ENCODE results near the gene RPUSD2.

RPUSD2 gene

DNA sequence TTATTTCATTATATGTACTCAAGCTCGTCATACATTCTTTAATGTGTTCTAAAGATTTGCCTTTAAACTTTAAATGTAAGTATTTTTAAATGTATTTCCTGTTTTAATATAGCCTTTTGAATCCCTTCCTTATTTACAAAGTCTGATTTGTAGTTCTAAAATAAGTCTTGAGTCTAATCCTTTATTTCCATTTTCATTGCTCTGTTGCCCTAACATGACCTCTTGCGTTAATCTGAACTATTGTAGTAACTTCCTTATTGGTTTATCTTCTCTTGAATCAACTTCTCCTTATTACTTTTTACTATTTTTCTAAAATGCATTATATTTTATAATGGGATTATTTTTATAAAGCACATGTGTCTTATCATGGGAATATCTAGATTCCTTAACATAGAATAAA is 48.9 kb downstream of the RPUSD2 start:
- no peak overlapping the region for H3K4me3 ChIP-seq
- no peaks in the 10 kb centered on the region for H3K9me3 ChIP-seq (ENCODE audit: low read depth, low read length)
- no peak overlapping the region for H3K9ac ChIP-seq (ENCODE audit: insufficient read length)
- no peak for DNase-seq (ENCODE audit: low read depth, low spot score)
- TF ChIP-seq EZH2 (IDR thresholded peaks at IDR 0.05) (no peak), FOXP2 (optimal IDR thresholded peaks at IDR 0.05; ENCODE audit: control extremely low read depth, extremely low read length, insufficient read depth) (no peak), POLR2AphosphoS5 (IDR thresholded peaks at IDR 0.05; ENCODE audit: borderline replicate concordance, low read depth, low read length) (no peak)
- no peak overlapping the region for H3K27ac ChIP-seq
- H3K36me3 ChIP-seq (ENCODE audit: insufficient read depth, low read length): peaks cover 39% of the 10 kb centered on the region

DNA sequence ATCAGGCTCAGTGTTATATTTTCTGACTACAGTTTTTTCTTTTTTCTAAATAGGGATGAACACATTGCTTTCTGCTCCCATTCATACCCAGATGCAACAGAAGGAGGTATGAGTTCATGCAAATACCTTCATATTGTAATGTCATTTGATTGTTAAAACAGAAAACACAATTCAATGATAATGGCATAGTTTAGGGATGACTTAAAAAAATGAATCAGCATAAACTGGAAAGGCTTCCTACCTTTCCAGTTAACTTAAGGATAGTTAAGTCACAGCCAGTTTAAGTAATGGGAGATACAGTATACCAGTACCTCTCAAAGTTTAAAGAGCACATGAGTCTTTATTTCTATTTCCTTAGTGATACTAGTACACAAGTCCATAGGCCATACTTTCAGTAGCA is 49.8 kb downstream of the RPUSD2 start:
- TF ChIP-seq POLR2AphosphoS5 (IDR thresholded peaks at IDR 0.05; ENCODE audit: borderline replicate concordance, low read depth, low read length) (no peak), FOXP2 (optimal IDR thresholded peaks at IDR 0.05; ENCODE audit: control extremely low read depth, extremely low read length, insufficient read depth) (no peak), EZH2 (IDR thresholded peaks at IDR 0.05) (no peak)
- DNase-seq (ENCODE audit: low read depth, low spot score): no peak
- Histone ChIP-seq H3K36me3 (ENCODE audit: insufficient read depth, low read length) (peaks cover 36% of the 10 kb centered on the region), H3K4me3 (no peak overlapping the region), H3K27ac (no peak overlapping the region), H3K9me3 (ENCODE audit: low read depth, low read length) (no peaks in the 10 kb centered on the region), H3K9ac (ENCODE audit: insufficient read length) (no peak overlapping the region)

DNA sequence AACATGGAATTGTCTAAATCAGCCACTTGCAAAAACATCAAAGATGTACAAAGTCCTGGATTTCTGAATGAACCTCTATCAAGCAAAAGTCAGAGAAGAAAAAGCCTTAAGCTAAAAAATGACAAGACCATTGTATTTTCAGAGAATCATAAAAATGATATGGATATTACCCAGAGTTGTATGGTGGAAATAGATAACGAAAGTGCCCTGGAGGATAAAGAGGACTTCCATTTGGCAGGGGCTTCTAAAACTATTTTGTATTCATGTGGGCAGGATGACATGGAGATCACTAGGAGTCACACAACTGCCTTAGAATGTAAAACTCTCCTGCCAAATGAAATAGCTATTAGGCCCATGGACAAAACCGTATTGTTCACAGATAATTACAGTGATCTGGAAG is 54.3 kb downstream of the RPUSD2 start:
- H3K27ac ChIP-seq: no peak overlapping the region
- no peak overlapping the region for H3K9ac ChIP-seq (ENCODE audit: insufficient read length)
- H3K4me3 ChIP-seq: no peak overlapping the region
- peaks cover 36% of the 10 kb centered on the region for H3K36me3 ChIP-seq (ENCODE audit: insufficient read depth, low read length)
- no peak for TF ChIP-seq POLR2AphosphoS5 (IDR thresholded peaks at IDR 0.05; ENCODE audit: borderline replicate concordance, low read depth, low read length)
- no peak for TF ChIP-seq EZH2 (IDR thresholded peaks at IDR 0.05)
- TF ChIP-seq FOXP2 (optimal IDR thresholded peaks at IDR 0.05; ENCODE audit: control extremely low read depth, extremely low read length, insufficient read depth): no peak
- DNase-seq (ENCODE audit: low read depth, low spot score): no peak
- H3K9me3 ChIP-seq (ENCODE audit: low read depth, low read length): no peaks in the 10 kb centered on the region

Data from SK-N-MC (cell line).